GM18499 (cell line): ENCODE data around the gene CRTC1.
"Not testable (repeated sequence)": the region's sequence is repeated elsewhere in the genome, so short reads cannot be mapped to it uniquely, and the experiment has no call there.

Experiments
- ATAC-seq: cut with Tn5 transposase; IDR thresholded peaks from one replicate; pipeline ENCODE4 v1.9.1; 2021; ENCODE audit warnings: moderate number of reproducible peaks; ENCODE audit not compliant: insufficient read depth, unreplicated experiment

CRTC1 gene

GRCh38 chr19:18793144-18794028 lies 109.9 kb downstream of the CRTC1 start:
- ATAC-seq, result no peak

- no peak for ATAC-seq
These were observed 110.5 kb downstream of the CRTC1 start for GRCh38 chr19:18794029-18794313.

GRCh38 chr19:18794692-18795091 lies 111.2 kb downstream of the CRTC1 start:
- no peak for ATAC-seq

GRCh38 chr19:18795540-18795939 lies 112.1 kb downstream of the CRTC1 start:
- no peak for ATAC-seq

- no peak for ATAC-seq
These were observed 112.8 kb downstream of the CRTC1 start for GRCh38 chr19:18796239-18796638.

- ATAC-seq, result no peak
These were observed 115.2 kb downstream of the CRTC1 start for GRCh38 chr19:18798384-18799352.

- ATAC-seq, result no peak
These were observed 116.0 kb downstream of the CRTC1 start for GRCh38 chr19:18799389-18799970.

GRCh38 chr19:18800079-18800478 lies 116.6 kb downstream of the CRTC1 start:
- no peak for ATAC-seq

- no peak for ATAC-seq
These were observed 117.2 kb downstream of the CRTC1 start for GRCh38 chr19:18800636-18801035.

GRCh38 chr19:18802354-18802753 lies 118.9 kb downstream of the CRTC1 start:
- no peak for ATAC-seq

GRCh38 chr19:18803550-18804138 lies 120.2 kb downstream of the CRTC1 start:
- ATAC-seq, result no peak

GRCh38 chr19:18804139-18804601 lies 120.7 kb downstream of the CRTC1 start:
- no peak for ATAC-seq

GRCh38 chr19:18804643-18805042 lies 121.2 kb downstream of the CRTC1 start:
- ATAC-seq, result no peak

- ATAC-seq, result no peak
These were observed 124.4 kb downstream of the CRTC1 start for GRCh38 chr19:18807861-18808331.

- no peak for ATAC-seq
These were observed 125.8 kb downstream of the CRTC1 start for GRCh38 chr19:18809149-18809868.

- not testable (repeated sequence) for ATAC-seq
These were observed 128.2 kb downstream of the CRTC1 start for GRCh38 chr19:18811638-18812037.

GRCh38 chr19:18814063-18814462 lies 130.6 kb downstream of the CRTC1 start:
- no peak for ATAC-seq

- ATAC-seq, result no peak
These were observed 132.2 kb downstream of the CRTC1 start for GRCh38 chr19:18815673-18816072.

GRCh38 chr19:18816645-18817044 lies 133.2 kb downstream of the CRTC1 start:
- not testable (repeated sequence) for ATAC-seq

- ATAC-seq, result no peak
These were observed 134.1 kb downstream of the CRTC1 start for GRCh38 chr19:18817574-18817973.
